ENCODE results near the gene CRACDL.
A peak's percentile ranks its signal among the peaks of the same experiment; 100 is the strongest.

CRACDL gene

DNA sequence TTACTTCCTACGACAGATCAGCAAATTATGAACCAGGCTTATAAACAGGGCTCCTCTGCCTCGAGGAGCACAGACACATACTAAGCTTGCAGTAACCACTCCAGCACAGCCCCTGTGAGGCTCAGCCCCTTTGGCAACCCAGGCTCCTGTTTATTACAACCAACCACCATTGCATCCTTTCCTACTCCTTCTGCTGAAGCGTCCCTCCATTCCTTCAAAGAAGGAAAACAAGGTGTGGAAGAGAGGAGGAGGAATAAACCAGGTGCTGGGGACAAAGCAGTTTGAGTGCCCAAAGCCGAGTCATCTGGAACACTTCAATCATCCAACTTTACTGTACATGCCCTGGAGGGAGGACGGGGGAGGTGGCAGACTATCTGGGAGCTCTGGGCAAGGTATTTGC is 117.9 kb downstream of the CRACDL start:
- no peak overlapping the region for H3K27ac ChIP-seq
- no peak overlapping the region for H3K4me3 ChIP-seq

GRCh38 chr2:98816281-98816680 is 119.7 kb downstream of the CRACDL start:
- no peak overlapping the region for H3K27ac ChIP-seq
- no peak overlapping the region for H3K4me3 ChIP-seq

- H3K27ac ChIP-seq: no peak overlapping the region
- no peak overlapping the region for H3K4me3 ChIP-seq
These were observed 120.2 kb downstream of the CRACDL start for GRCh38 chr2:98815795-98816194.

DNA sequence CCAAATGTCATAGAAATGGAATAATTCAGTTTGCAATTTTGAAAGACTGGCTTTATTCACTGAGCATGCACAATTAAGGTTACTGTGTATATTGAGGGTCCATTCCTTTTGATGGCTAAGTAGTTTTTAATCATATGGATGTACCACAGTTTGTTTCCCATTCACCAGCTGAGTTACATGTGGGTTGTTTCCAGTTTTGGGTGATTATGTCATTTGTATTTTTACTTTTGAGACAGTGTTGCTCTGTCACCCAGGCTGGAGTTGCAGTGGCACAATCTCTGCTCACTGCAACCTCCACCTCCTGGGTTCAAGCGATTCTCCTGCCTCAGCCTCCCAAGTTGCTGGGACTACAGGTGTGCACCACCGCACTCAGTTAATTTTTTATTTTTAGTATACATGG is 124.3 kb downstream of the CRACDL start:
- Histone ChIP-seq H3K4me3 (no peak overlapping the region), H3K27ac (no peak overlapping the region)

DNA sequence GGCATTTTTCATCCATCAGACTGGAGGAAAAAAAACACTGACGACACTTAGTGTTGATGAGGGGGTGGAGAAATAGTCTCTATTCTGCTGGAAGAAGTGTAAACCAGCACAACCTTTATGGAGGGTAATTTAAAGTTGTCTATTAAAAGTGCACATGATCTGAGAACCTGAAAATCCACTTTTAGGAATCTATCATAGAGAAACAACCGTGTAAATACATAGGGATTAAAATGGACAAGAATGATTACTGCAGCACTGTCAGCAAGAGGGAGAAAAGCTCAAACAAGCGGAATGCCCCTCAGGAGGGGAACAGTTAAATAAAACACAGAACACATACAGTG is 125.5 kb downstream of the CRACDL start:
- no peak overlapping the region for H3K4me3 ChIP-seq

DNA sequence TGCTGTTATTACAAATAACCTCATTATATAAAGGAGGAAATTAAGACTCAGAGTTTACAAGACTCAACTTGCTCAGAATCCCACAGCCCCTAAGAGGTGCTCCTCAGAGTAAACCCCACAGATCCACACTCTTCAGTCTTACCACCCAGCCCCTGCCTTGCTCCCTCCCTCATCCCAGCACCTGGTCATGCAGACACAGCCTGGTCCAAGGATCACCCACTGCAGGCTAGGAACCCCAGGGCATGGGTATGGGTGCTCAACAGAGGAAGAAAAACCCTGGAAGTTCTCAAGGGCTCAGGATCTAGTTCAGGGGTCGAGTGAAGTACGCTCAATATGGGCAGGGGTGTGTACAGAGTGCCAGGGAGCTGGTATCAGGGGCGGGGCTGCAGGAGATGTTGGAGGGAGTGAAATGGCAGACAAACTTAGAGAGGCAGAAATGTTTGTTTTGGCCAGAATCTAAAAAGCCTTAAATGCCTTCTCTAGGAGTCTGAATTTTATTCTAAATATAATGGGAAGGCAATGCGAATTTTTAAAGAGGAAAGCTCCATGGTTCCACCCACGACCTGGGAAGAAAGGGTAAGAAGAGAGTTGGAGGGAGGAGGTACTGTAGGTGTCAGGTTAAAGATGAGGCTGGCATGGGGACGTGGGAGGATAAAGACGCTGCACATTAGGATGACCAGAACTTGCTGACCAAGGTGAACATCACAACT is 126.0 kb downstream of the CRACDL start:
- H3K4me3 ChIP-seq: no peak overlapping the region
- H3K27ac ChIP-seq: no peak overlapping the region

More for the DNA sequence above, 125.5 kb downstream of the CRACDL start:
- H3K27ac ChIP-seq: no peak overlapping the region

- Histone ChIP-seq H3K4me3 (no peak overlapping the region), H3K27ac (no peak overlapping the region)
These were observed 126.9 kb downstream of the CRACDL start for GRCh38 chr2:98809116-98809515.

GRCh38 chr2:98808546-98808945 is 127.5 kb downstream of the CRACDL start:
- Histone ChIP-seq H3K27ac (no peak overlapping the region), H3K4me3 (no peak overlapping the region)

GRCh38 chr2:98807929-98808328 is 128.1 kb downstream of the CRACDL start:
- no peak overlapping the region for H3K4me3 ChIP-seq
- H3K27ac ChIP-seq: no peak overlapping the region

DNA sequence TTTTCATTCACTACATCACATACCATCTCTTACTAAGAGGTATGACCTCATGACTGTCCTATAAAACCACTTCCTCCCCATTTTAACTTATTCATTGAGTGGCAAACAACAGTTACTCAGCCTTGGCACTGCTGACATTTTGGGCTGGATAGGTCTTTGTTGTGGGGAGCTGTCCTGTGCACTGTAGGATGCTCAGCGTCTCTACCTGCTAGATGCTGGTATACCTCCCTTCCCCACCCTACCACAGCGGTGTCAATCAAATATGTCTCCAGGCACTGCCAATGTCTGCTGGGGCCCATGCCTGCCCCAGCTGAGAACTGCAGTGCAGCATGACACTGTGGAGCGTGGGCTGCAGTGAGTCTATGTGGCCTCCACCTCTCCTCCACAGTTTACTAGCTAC is 128.8 kb downstream of the CRACDL start:
- H3K4me3 ChIP-seq: no peak overlapping the region
- H3K27ac ChIP-seq: no peak overlapping the region

- H3K27ac ChIP-seq: peak overlapping the region in 5 of 21 experiments; percentile 8 to 45 (median 37)
- H3K4me3 ChIP-seq: no peak overlapping the region
These were observed 129.8 kb downstream of the CRACDL start for GRCh38 chr2:98806236-98806697.

DNA sequence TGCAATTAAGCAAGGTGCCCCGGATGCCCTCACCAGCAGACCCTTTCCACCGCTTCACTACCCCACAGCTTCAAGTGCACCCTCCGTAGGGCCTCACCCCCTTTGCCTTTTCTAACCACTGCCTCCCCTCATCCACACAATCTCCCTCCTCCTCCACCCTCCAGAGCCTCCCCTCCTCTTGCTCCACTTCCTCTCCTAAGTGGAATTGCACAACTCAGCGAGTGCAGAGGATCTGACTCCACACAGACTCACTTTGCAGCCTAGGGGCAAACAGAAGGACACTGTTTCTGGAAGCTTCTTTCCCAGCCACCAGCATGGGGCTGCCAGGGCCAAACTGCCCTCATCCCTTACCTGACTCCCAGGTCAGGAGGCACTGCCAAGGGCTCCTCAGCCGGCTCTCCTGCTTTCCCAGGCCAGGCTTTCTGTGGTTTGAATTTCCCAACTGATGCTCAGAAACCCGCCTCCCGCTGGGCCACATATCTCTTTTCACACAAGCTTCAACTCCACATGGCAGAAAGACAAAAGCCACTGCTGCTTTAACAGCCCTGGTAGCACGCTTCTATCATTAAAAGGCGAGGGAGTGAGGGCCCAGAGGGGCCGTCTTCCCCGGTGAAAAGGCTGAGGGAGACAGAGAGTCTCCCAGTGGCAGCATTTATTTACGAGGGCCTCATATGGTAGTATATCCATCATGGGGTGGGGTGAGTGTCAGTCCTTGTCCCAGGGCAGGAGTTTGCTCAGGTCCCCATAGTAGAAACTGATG is 130.4 kb downstream of the CRACDL start:
- Histone ChIP-seq H3K27ac (peak overlapping the region in 11 of 21 experiments; percentile 4 to 63 (median 37)), H3K4me3 (no peak overlapping the region)

GRCh38 chr2:98804736-98805135 is 131.3 kb downstream of the CRACDL start:
- Histone ChIP-seq H3K4me3 (no peak overlapping the region), H3K27ac (peak overlapping the region in 1 of 21 experiments; percentile 63)

GRCh38 chr2:98804265-98804650 is 131.8 kb downstream of the CRACDL start:
- no peak overlapping the region for H3K27ac ChIP-seq

DNA sequence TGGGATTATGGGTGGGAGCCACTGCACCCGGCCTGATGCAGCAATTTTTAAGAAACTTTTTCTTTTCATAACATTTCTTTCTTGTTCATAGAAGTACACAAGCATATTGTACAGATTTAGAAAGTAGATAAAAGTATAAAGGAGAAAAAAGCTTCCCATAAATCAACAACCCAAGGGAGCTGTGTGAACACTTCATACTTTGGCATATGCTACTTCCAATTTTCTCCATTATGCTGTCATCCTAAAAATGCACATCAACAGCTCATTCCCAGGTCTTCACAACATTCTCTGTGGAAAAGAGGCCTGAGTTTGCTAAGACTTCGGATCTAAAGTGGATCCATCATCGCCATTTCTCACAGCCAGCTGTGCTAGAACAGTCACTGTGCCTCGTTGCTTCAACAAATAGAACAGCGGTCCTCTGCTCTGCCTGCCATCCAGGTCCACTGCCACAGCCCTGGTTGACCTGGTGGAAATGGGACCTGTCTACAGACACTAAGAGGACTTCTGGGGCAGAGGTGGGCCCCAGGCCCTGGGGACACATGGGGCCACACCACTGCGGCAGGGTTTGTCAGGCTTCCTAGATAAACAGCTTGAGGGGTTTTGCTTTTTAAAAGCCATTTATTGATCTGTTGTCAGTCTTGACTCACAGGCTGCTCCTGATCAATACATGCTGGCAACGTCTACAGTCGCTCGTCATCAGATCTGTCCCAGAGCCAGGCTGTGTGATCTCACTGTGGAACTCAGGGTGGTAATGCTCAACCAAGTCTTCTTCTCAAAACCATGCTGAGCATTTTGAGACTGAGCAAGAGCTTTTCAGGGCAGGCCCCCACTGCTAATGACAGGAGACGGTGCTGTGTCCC is 132.4 kb downstream of the CRACDL start:
- no peak overlapping the region for H3K4me3 ChIP-seq
- no peak overlapping the region for H3K27ac ChIP-seq

More at GRCh38 chr2:98804265-98804650, 131.8 kb downstream of the CRACDL start:
- no peak overlapping the region for H3K4me3 ChIP-seq

GRCh38 chr2:98802344-98802743 is 133.7 kb downstream of the CRACDL start:
- Histone ChIP-seq H3K27ac (no peak overlapping the region), H3K4me3 (no peak overlapping the region)

GRCh38 chr2:98801921-98802321 is 134.1 kb downstream of the CRACDL start:
- H3K27ac ChIP-seq: no peak overlapping the region
- H3K4me3 ChIP-seq: no peak overlapping the region

DNA sequence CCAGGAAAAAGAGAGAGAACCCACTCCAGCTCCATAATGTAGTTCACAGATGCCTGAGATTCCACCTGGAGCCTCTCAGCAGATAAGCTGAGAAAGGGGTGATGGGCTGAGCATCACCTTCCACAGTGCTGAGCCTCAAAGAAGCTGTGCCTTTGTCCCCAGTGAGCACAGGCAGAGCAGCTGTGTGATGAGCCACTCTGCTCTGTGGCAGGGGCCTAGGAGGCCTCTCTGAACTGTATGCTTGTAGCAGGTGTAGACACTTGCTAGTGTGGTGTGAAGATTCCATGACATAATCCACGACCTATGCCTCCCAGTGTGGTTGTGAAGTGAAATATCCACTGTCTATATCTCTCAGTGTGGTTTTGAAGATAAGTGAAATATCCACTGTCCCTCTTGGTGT is 134.7 kb downstream of the CRACDL start:
- no peak overlapping the region for H3K27ac ChIP-seq

GRCh38 chr2:98800330-98801064 is 135.5 kb downstream of the CRACDL start:
- peak overlapping the region in 1 of 21 experiments; percentile 82 for H3K27ac ChIP-seq
- H3K4me3 ChIP-seq: no peak overlapping the region

More for the DNA sequence above, 134.7 kb downstream of the CRACDL start:
- H3K4me3 ChIP-seq: no peak overlapping the region
